ENCODE results near the gene RAVER1. TPM values are rescaled to one million over a fixed set of nuclear protein-coding genes. Genes with fewer than 3 reads are reported as not detected.
"Not testable (repeated sequence)": the region's sequence is repeated elsewhere in the genome, so short reads cannot be mapped to it uniquely, and the experiment has no call there.

Gene RAVER1
- total and polyA plus RNA-seq, 2 experiments from 2014 or later: 23.0 to 29.2 TPM

GRCh38 chr19:10378124-10378523 lies 44.8 kb upstream of the RAVER1 start:
- in situ Hi-C loops (cut with MboI): loop anchor here (25.0 kb wide), 1 partner anchor 441 kb away; the partner anchor contains the start of gene OLFM2
- DNase-seq: peak; percentile 12
- Histone ChIP-seq H3K4me2 (ENCODE audit: unreplicated experiment) (no peak overlapping the region), H3K79me2 (ENCODE audit: insufficient read depth) (peaks cover 11% of the 10 kb centered on the region), H3F3A (ENCODE audit: insufficient read depth) (no peaks in the 10 kb centered on the region), H3K9me3 (ENCODE audit: low read depth) (no peaks in the 10 kb centered on the region), H3K27ac (no peak overlapping the region), H3K4me3 (no peak overlapping the region), H2AFZ (no peak overlapping the region), H3K36me3 (ENCODE audit: low read depth) (peaks cover 5% of the 10 kb centered on the region; the same call in 1 of the 2 replicates), H3K9ac (no peak overlapping the region), H3K4me1 (ENCODE audit: insufficient read depth) (no peaks in the 10 kb centered on the region), H4K20me1 (ENCODE audit: insufficient read depth) (no peaks in the 10 kb centered on the region), H3K27me3 (replicated peaks; ENCODE audit: insufficient read depth) (no peaks in the 10 kb centered on the region), H3K9me2 (ENCODE audit: insufficient read depth) (no peaks in the 10 kb centered on the region)
- TF ChIP-seq EZH2phosphoT487 (IDR thresholded peaks at IDR 0.05; ENCODE audit: insufficient read depth, low read depth) (no peak), EZH2 (IDR thresholded peaks at IDR 0.05; ENCODE audit: insufficient read depth, poor library complexity, severe bottlenecking) (no peak)
- 93 to 99% methylated on average over 7 to 8 of the region's 8 CpGs for WGBS, 2 experiments (ENCODE audit: low coverage in 1 of 2, low lambda C conversion rate in 2 of 2, missing lambda C conversion rate in 2 of 2)

- H3K79me2 ChIP-seq (ENCODE audit: insufficient read depth): peaks cover 11% of the 10 kb centered on the region
- not testable (repeated sequence) for H3K27ac ChIP-seq; H3K9ac ChIP-seq; H3K27me3 ChIP-seq (replicated peaks; ENCODE audit: insufficient read depth); H4K20me1 ChIP-seq (ENCODE audit: insufficient read depth); H2AFZ ChIP-seq; H3K9me3 ChIP-seq (ENCODE audit: low read depth); H3K4me3 ChIP-seq; H3K4me1 ChIP-seq (ENCODE audit: insufficient read depth); DNase-seq; H3K36me3 ChIP-seq (ENCODE audit: low read depth); H3K9me2 ChIP-seq (ENCODE audit: insufficient read depth); H3F3A ChIP-seq (ENCODE audit: insufficient read depth); H3K4me2 ChIP-seq (ENCODE audit: unreplicated experiment)
- WGBS, 2 experiments (ENCODE audit: low coverage in 1 of 2, low lambda C conversion rate in 2 of 2, missing lambda C conversion rate in 2 of 2): 95 to 100% methylated on average over 2 of the region's 2 CpGs
- in situ Hi-C loops (cut with MboI): loop anchor here (25.0 kb wide), 1 partner anchor 440 kb away; the partner anchor contains the start of gene OLFM2
Observed at GRCh38 chr19:10377140-10377640, 43.9 kb upstream of the RAVER1 start.

- in situ Hi-C loops (cut with MboI): loop anchor here (25.0 kb wide), 1 partner anchor 438 kb away; the partner anchor contains the start of gene OLFM2
- peaks cover 5% of the 10 kb centered on the region; the same call in 1 of the 2 replicates for H3K36me3 ChIP-seq (ENCODE audit: low read depth)
- H3K27me3 ChIP-seq (replicated peaks; ENCODE audit: insufficient read depth): no peaks in the 10 kb centered on the region
Observed at GRCh38 chr19:10374931-10375330, 41.6 kb upstream of the RAVER1 start.

GRCh38 chr19:10372690-10373089 lies 39.4 kb upstream of the RAVER1 start:
- Histone ChIP-seq H4K20me1 (ENCODE audit: insufficient read depth) (no peaks in the 10 kb centered on the region), H3K27ac (no peak overlapping the region), H3K4me2 (ENCODE audit: unreplicated experiment) (no peak overlapping the region), H3F3A (ENCODE audit: insufficient read depth) (no peaks in the 10 kb centered on the region), H3K4me3 (no peak overlapping the region), H3K9me2 (ENCODE audit: insufficient read depth) (no peaks in the 10 kb centered on the region), H3K4me1 (ENCODE audit: insufficient read depth) (no peaks in the 10 kb centered on the region), H3K36me3 (ENCODE audit: low read depth) (peaks cover 5% of the 10 kb centered on the region; the same call in 1 of the 2 replicates), H3K9me3 (ENCODE audit: low read depth) (no peaks in the 10 kb centered on the region), H3K9ac (no peak overlapping the region), H3K27me3 (replicated peaks; ENCODE audit: insufficient read depth) (no peaks in the 10 kb centered on the region), H3K79me2 (ENCODE audit: insufficient read depth) (no peaks in the 10 kb centered on the region), H2AFZ (no peak overlapping the region)
- WGBS, 2 experiments (ENCODE audit: low coverage in 1 of 2, low lambda C conversion rate in 2 of 2, missing lambda C conversion rate in 2 of 2): 96 to 100% methylated on average over 3 of the region's 3 CpGs
- no peak for DNase-seq
- TF ChIP-seq EZH2 (IDR thresholded peaks at IDR 0.05; ENCODE audit: insufficient read depth, poor library complexity, severe bottlenecking) (no peak), EZH2phosphoT487 (IDR thresholded peaks at IDR 0.05; ENCODE audit: insufficient read depth, low read depth) (no peak)
- in situ Hi-C loops (cut with MboI): no loop called here

More at GRCh38 chr19:10374931-10375330, 41.6 kb upstream of the RAVER1 start:
- WGBS, 2 experiments (ENCODE audit: low coverage in 1 of 2, low lambda C conversion rate in 2 of 2, missing lambda C conversion rate in 2 of 2): 70 to 71% methylated on average over 5 of the region's 5 CpGs
- Histone ChIP-seq H2AFZ (no peak overlapping the region), H3F3A (ENCODE audit: insufficient read depth) (no peaks in the 10 kb centered on the region), H3K4me3 (no peak overlapping the region), H3K9ac (no peak overlapping the region), H3K79me2 (ENCODE audit: insufficient read depth) (peaks cover 6% of the 10 kb centered on the region), H3K27ac (no peak overlapping the region), H3K4me2 (ENCODE audit: unreplicated experiment) (no peak overlapping the region), H3K9me3 (ENCODE audit: low read depth) (no peaks in the 10 kb centered on the region), H3K4me1 (ENCODE audit: insufficient read depth) (no peaks in the 10 kb centered on the region), H4K20me1 (ENCODE audit: insufficient read depth) (no peaks in the 10 kb centered on the region), H3K9me2 (ENCODE audit: insufficient read depth) (no peaks in the 10 kb centered on the region)
- no peak for DNase-seq
- TF ChIP-seq EZH2phosphoT487 (IDR thresholded peaks at IDR 0.05; ENCODE audit: insufficient read depth, low read depth) (no peak), EZH2 (IDR thresholded peaks at IDR 0.05; ENCODE audit: insufficient read depth, poor library complexity, severe bottlenecking) (no peak)
